HG03342 (cell line): ENCODE results near the gene FAM83D.

Source experiments
- ATAC-seq: cut with Tn5 transposase; IDR thresholded peaks from one replicate; pipeline ENCODE4 v1.9.1; 2021; ENCODE audit warnings: mild to moderate bottlenecking, moderate library complexity; ENCODE audit not compliant: unreplicated experiment

Gene FAM83D

GRCh38 chr20:38999965-39000910 is 74.0 kb downstream of the FAM83D start:
- no peak for ATAC-seq
